Upper lobe of right lung (tissue), 1 donor: ENCODE data around the gene ARHGAP15. TPM values are rescaled to one million over a fixed set of nuclear protein-coding genes. Genes with fewer than 3 reads are reported as not detected.
A peak's percentile ranks its signal among the peaks of the same experiment; 100 is the strongest.

Source experiments
- ATAC-seq: fragments of 200-7000 bp; cut with Tn5 transposase; one replicate; pipeline ENCODE4 v1.9.1; 2020; ENCODE audit warnings: mild to moderate bottlenecking, moderate library complexity
- DNase-seq: peaks from one replicate; pipeline ENCODE4 v3.0.0-alpha.2; 2020
- H3K27ac ChIP-seq: fragments of 200-600 bp; one replicate; pipeline ENCODE4 v1.8.0; 2022
- H3K27me3 ChIP-seq: fragments of 200-600 bp; one replicate; pipeline ENCODE4 v1.8.0; 2022; ENCODE audit warnings: mild to moderate bottlenecking
- H3K36me3 ChIP-seq: fragments of 200-600 bp; one replicate; pipeline ENCODE4 v1.8.0; 2022
- H3K4me1 ChIP-seq: fragments of 200-600 bp; one replicate; pipeline ENCODE4 v1.8.0; 2022
- H3K4me3 ChIP-seq: fragments of 200-600 bp; one replicate; pipeline ENCODE4 v1.8.0; 2022; ENCODE audit warnings: mild to moderate bottlenecking
- H3K9me3 ChIP-seq: fragments of 200-600 bp; one replicate; pipeline ENCODE4 v1.8.0; 2022
- CTCF ChIP-seq: fragments of 200-600 bp; IDR thresholded peaks from one replicate; pipeline ENCODE4 v1.8.0; 2022; ENCODE audit warnings: antibody characterized with exemption
- intact Hi-C: fragments of 100-400 bp; cut with DNase I; formaldehyde crosslinking; loops from one replicate; pipeline ENCODE4 v1.11.0; 2022
- total RNA-seq: library from RNA; stranded (reverse); fragmentation: NEBNext Ultra II Directional; extraction: Animal tissue kit (Norgen Biotek cat#: 25700); gene quantifications from one replicate; pipeline ENCODE4 v1.2.1, GENCODE V29; 2021
- donor health status: DM: no; HTN: yes; CAD: no; lungs with severe emphysema.

The ARHGAP15 gene
- total RNA-seq, 1 donor from 2014 or later: 19.2 TPM

- no peak for ATAC-seq
- Histone ChIP-seq H3K4me3 (peak overlapping the region; percentile 39), H3K36me3 (no peaks in the 10 kb centered on the region), H3K27me3 (no peaks in the 10 kb centered on the region), H3K4me1 (no peaks in the 10 kb centered on the region), H3K27ac (peak overlapping the region; percentile 28), H3K9me3 (no peaks in the 10 kb centered on the region)
- TF ChIP-seq CTCF: no peak
- DNase-seq: no peak
- intact Hi-C loops: no loop called here
Observed at GRCh38 chr2:143176606-143177005, 47.4 kb downstream of the ARHGAP15 start.

- DNase-seq (no peak), ATAC-seq (peak; percentile 44)
- Histone ChIP-seq H3K36me3 (no peaks in the 10 kb centered on the region), H3K4me3 (peak overlapping the region; percentile 39), H3K27me3 (no peaks in the 10 kb centered on the region), H3K9me3 (no peaks in the 10 kb centered on the region), H3K4me1 (no peaks in the 10 kb centered on the region), H3K27ac (peak overlapping the region; percentile 28)
- TF ChIP-seq CTCF: no peak
- intact Hi-C loops: no loop called here
Observed at GRCh38 chr2:143177096-143177786, 48.0 kb downstream of the ARHGAP15 start.

- TF ChIP-seq CTCF: no peak
- no peak for ATAC-seq
Observed at GRCh38 chr2:143181494-143181893, 52.3 kb downstream of the ARHGAP15 start.

GRCh38 chr2:143182649-143183048 lies 53.4 kb downstream of the ARHGAP15 start:
- intact Hi-C loops: no loop called here
- Histone ChIP-seq H3K4me3 (no peak overlapping the region), H3K4me1 (no peaks in the 10 kb centered on the region), H3K27ac (no peak overlapping the region), H3K9me3 (no peaks in the 10 kb centered on the region), H3K27me3 (no peaks in the 10 kb centered on the region), H3K36me3 (no peaks in the 10 kb centered on the region)
- no peak for DNase-seq
- TF ChIP-seq CTCF: no peak
- ATAC-seq: peak; percentile 74

More at GRCh38 chr2:143181494-143181893, 52.3 kb downstream of the ARHGAP15 start:
- no peaks in the 10 kb centered on the region for H3K4me1 ChIP-seq
- H3K4me3 ChIP-seq: no peak overlapping the region
- no peaks in the 10 kb centered on the region for H3K9me3 ChIP-seq
- no peak for DNase-seq
- no peaks in the 10 kb centered on the region for H3K36me3 ChIP-seq
- H3K27me3 ChIP-seq: no peaks in the 10 kb centered on the region
- intact Hi-C loops: no loop called here
- H3K27ac ChIP-seq: no peak overlapping the region

GRCh38 chr2:143183804-143184463 lies 54.7 kb downstream of the ARHGAP15 start:
- no peak for DNase-seq

More at GRCh38 chr2:143183804-143184463, 54.7 kb downstream of the ARHGAP15 start:
- no peaks in the 10 kb centered on the region for H3K36me3 ChIP-seq
- no peak for TF ChIP-seq CTCF
- H3K27ac ChIP-seq: no peak overlapping the region
- no peaks in the 10 kb centered on the region for H3K27me3 ChIP-seq
- no peaks in the 10 kb centered on the region for H3K4me1 ChIP-seq
- H3K4me3 ChIP-seq: no peak overlapping the region
- H3K9me3 ChIP-seq: no peaks in the 10 kb centered on the region
- no peak for ATAC-seq
- intact Hi-C loops: no loop called here
